Measurements from ENCODE around the gene GPR15.
"Not testable (repeated sequence)": the region's sequence is repeated elsewhere in the genome, so short reads cannot be mapped to it uniquely, and the experiment has no call there.

Gene GPR15

GRCh38 chr3:98559769-98560168 is 28.0 kb downstream of the GPR15 start:
- FAIRE-seq, result not testable (repeated sequence)

- no peak for FAIRE-seq
Measured at GRCh38 chr3:98560911-98561310, 29.1 kb downstream of the GPR15 start.

- FAIRE-seq, result no peak
Measured at GRCh38 chr3:98561727-98562521, 30.1 kb downstream of the GPR15 start.

- no peak for FAIRE-seq
Measured at GRCh38 chr3:98563661-98564281, 32.0 kb downstream of the GPR15 start.

- no peak for FAIRE-seq
Measured at GRCh38 chr3:98564282-98565005, 32.7 kb downstream of the GPR15 start.

- no peak for FAIRE-seq
Measured at GRCh38 chr3:98565237-98565643, 33.5 kb downstream of the GPR15 start.

GRCh38 chr3:98565843-98566242 is 34.1 kb downstream of the GPR15 start:
- FAIRE-seq, result no peak

GRCh38 chr3:98567666-98568270 is 36.0 kb downstream of the GPR15 start:
- FAIRE-seq, result no peak

GRCh38 chr3:98568402-98568801 is 36.6 kb downstream of the GPR15 start:
- no peak for FAIRE-seq

- peak; percentile 70 for FAIRE-seq
Measured at GRCh38 chr3:98573181-98573728, 41.5 kb downstream of the GPR15 start.

- FAIRE-seq, result no peak
Measured at GRCh38 chr3:98574132-98574531, 42.4 kb downstream of the GPR15 start.

GRCh38 chr3:98577178-98577895 is 45.6 kb downstream of the GPR15 start:
- no peak for FAIRE-seq

- no peak for FAIRE-seq
Measured at GRCh38 chr3:98580401-98581386, 48.9 kb downstream of the GPR15 start.

- FAIRE-seq, result no peak
Measured at GRCh38 chr3:98581474-98581873, 49.7 kb downstream of the GPR15 start.

- no peak for FAIRE-seq
Measured at GRCh38 chr3:98582042-98582441, 50.3 kb downstream of the GPR15 start.

- FAIRE-seq, result no peak
Measured at GRCh38 chr3:98583766-98584165, 52.0 kb downstream of the GPR15 start.

Data from TTC549 (cell line).